ENCODE measurements around the gene PCDHGA9.
"Not testable (repeated sequence)": the region's sequence is repeated elsewhere in the genome, so short reads cannot be mapped to it uniquely, and the experiment has no call there.

Gene PCDHGA9

DNA sequence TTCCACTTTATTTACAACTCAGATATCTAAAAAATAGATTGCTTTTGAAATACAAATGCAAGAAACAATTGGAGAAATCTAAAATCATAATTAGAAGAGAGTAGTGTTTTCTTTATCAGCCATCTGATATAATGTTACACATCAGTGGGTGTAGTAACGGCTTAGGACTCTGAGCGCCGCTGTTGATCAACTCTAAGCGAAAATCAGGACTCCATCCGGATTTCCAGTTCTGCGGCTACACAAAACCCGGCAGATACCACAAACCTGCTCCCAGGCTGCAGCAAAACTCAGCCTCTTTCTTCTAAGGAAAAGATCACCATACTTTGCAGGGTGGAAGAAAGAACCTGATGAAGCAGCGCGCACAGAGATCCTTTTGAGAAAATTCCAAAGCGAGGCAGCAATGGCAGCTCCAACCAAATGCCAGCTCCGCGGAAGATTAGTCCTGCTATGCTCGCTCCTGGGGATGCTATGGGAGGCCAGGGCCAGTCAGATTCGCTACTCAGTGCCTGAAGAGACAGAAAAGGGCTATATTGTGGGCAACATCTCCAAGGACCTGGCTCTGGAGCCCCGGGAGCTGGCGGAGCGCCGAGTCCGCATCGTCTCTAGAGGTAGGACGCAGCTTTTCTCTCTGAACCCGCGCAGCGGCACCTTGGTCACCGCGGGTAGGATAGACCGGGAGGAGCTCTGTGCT, at the start of gene PCDHGA9:
TSS of gene PCDHGA9 (plus strand) at position 226 of the 691 bp plus-strand sequence. CDS start at position 401, 175 bp downstream.
- DNase-seq (ENCODE audit: low read depth), result no peak

- DNase-seq (ENCODE audit: low read depth), result no peak
These were observed 47.6 kb upstream of the PCDHGA9 start, which contains the start of gene PCDHGA4 for GRCh38 chr5:141354900-141355469. Gene PCDHGA4, plus strand, starts transcription at chr5:141355021. Its CDS starts 87 bp downstream, at chr5:141355108.

GRCh38 chr5:141355641-141356040, 46.9 kb upstream of the PCDHGA9 start:
- no peak for DNase-seq (ENCODE audit: low read depth)

- DNase-seq (ENCODE audit: low read depth), result no peak
These were observed 46.4 kb upstream of the PCDHGA9 start for GRCh38 chr5:141356133-141356532.

DNA sequence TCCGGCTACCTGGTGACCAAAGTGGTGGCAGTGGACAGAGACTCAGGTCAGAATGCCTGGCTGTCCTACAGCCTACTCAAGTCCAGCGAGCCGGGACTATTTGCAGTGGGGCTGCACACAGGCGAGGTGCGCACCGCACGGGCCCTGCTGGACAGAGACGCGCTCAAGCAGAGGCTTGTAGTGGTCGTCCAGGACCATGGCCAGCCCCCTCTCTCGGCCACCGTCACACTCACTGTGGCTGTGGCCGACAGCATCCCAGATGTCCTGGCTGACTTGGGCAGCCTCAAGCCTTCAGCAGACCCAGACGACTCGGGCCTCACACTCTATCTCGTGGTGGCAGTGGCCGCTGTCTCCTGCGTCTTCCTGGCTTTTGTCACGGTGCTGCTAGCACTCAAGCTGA, 45.6 kb upstream of the PCDHGA9 start:
- DNase-seq (ENCODE audit: low read depth), result no peak

GRCh38 chr5:141359790-141360426, 42.7 kb upstream of the PCDHGA9 start, which contains the start of gene PCDHGB2:
Gene PCDHGB2, plus strand, starts transcription at chr5:141359994. Its CDS starts 142 bp downstream, at chr5:141360136.
- DNase-seq (ENCODE audit: low read depth), result no peak

DNA sequence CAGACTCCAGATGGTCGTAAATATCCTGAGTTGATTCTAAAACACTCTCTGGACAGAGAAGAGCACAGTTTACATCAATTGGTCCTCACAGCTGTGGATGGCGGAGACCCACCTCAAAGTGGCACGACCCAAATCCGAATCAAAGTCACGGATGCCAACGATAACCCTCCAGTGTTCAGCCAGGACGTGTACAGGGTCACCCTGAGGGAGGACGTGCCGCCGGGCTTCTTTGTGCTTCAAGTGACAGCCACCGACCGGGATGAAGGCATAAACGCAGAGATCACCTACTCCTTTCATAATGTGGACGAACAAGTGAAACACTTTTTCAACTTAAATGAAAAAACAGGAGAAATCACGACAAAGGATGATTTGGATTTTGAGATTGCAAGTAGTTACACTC, 41.9 kb upstream of the PCDHGA9 start:
- no peak for DNase-seq (ENCODE audit: low read depth)

DNA sequence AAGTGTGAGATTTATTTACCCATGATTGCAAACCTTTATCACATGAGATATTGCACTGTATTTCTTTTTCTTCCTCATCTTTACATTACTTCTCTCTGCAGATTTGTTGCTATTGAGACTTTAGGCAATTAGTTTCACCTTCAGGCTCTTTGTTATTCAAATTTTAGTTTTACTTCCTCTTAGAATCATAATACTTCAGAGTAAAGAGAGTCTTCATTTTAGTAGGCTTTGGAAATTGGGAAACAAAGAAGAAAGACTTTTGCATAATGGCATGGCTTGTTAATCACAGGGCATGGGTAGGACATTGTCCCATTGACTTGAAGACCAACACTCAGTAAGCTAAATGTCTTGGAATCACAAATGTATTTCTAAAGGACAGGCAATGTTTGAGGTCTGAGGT, 39.9 kb upstream of the PCDHGA9 start:
- DNase-seq (ENCODE audit: low read depth), result no peak

DNA sequence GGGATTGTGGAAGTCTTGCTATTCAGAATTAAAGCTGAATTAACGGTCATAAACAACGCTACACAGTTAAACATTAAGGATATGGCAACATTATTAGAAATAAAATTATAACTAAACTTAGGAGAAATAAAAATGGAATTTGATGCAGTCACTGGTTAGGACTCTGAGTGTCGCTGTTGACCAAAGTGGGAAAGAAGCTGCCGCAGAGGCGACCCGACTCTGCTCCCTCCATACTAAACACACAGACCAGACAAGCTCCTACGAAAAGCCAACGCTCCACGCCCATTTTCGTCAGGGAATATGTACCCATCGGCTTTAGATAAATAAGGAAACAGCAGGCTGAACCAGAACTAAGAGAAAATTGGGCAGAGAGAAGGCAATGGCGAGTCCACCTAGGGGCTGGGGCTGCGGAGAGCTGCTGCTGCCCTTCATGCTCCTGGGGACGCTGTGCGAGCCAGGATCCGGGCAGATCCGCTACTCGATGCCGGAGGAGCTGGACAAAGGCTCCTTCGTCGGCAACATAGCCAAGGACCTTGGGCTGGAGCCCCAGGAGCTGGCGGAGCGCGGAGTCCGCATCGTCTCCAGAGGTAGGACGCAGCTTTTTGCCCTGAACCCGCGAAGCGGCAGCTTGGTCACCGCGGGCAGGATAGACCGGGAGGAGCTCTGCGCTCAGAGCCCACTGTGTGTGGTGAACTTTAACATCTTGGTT, 38.5 kb upstream of the PCDHGA9 start, which contains the start of gene PCDHGA5:
TSS of gene PCDHGA5 (plus strand) at position 211 of the 709 bp plus-strand sequence. CDS start at position 380, 169 bp downstream.
- DNase-seq (ENCODE audit: low read depth), result no peak

DNA sequence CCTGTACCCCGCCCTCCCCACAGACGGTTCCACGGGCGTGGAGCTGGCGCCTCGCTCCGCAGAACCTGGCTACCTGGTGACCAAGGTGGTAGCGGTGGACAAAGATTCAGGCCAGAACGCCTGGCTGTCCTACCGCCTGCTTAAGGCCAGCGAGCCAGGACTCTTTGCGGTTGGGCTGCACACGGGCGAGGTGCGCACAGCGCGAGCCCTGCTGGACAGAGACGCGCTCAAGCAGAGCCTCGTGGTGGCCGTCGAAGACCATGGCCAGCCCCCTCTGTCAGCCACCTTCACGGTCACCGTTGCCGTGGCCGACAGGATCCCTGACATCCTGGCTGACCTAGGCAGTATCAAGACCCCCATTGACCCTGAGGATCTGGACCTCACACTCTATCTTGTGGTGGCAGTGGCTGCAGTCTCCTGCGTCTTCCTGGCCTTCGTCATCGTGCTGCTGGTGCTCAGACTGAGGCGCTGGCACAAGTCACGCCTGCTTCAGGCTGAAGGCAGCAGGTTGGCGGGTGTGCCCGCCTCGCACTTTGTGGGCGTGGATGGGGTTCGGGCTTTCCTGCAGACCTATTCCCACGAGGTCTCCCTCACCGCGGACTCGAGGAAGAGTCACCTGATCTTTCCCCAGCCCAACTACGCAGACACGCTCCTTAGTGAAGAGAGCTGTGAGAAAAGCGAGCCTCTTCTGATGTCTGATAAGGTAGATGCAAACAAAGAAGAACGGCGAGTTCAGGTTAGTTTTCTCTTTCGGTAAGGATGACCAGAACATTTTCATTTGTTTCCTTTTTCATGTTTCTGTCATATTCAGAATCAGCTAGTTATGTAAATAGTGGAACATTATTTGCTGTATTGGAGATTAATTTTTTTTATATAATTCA, 36.3 kb upstream of the PCDHGA9 start:
- no peak for DNase-seq (ENCODE audit: low read depth)

DNA sequence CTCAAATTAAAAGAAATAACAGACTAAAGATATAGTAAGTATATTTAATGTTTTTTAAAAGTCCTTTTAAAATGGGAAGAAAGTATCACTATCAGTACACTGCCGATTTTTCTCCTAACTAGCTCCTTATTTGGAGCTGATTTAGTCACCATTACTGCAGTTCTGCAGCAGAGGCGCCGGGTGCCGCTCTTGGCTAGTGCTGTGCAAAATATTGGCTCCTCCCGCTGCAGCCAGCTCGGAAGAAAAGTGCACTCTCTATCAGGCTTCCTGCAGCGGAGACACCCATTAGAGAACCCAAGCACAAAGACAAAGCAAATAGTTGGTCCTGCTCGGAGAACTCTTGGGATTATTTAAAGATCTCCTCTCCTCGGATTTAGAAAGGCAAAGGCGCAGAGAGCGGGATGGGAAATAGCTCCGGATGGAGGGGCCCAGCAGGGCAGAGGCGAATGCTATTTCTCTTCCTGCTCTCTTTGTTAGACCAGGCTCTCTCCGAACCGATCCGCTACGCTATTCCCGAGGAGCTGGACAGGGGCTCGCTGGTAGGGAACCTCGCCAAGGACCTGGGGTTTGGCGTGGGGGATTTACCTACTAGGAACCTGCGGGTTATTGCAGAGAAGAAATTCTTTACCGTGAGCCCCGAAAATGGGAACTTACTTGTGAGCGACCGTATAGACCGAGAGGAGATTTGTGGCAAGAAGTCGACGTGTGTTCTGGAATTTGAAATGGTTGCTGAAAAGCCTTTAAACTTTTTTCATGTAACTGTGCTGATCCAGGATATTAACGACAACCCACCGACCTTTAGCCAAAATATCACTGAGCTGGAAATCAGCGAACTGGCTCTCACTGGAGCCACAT, 32.4 kb upstream of the PCDHGA9 start, which contains the start of gene PCDHGB3:
TSS of gene PCDHGB3 (plus strand) at position 249 of the 855 bp plus-strand sequence. CDS start at position 402, 153 bp downstream.
- DNase-seq (ENCODE audit: low read depth), result no peak

DNA sequence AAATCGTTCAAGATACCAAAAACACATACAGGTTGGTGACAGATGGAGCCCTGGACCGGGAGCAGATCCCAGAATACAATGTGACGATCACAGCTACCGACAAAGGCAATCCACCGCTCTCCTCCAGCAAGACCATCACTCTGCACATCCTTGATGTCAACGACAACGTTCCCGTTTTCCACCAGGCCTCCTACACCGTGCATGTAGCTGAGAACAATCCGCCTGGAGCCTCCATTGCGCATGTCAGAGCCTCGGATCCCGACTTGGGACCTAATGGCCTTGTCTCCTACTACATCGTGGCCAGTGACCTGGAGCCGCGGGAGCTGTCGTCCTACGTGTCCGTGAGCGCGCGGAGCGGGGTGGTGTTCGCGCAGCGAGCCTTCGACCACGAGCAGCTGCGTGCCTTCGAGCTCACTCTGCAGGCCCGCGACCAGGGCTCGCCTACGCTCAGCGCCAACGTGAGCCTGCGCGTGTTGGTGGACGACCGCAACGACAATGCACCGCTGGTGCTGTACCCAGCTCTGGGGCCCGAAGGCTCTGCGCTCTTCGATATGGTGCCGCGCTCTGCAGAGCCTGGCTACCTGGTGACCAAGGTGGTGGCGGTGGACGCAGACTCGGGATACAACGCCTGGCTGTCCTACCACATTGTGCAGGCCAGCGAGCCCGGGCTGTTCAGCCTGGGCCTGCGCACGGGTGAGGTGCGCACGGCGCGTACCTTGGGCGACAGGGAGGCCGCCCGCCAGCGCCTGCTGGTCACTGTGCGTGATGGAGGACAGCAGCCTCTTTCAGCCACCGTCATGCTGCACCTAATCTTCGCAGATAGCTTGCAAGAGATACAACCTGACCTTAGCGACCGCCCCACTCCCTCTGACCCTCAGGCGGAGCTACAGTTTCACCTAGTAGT, 30.8 kb upstream of the PCDHGA9 start:
- no peak for DNase-seq (ENCODE audit: low read depth)

DNA sequence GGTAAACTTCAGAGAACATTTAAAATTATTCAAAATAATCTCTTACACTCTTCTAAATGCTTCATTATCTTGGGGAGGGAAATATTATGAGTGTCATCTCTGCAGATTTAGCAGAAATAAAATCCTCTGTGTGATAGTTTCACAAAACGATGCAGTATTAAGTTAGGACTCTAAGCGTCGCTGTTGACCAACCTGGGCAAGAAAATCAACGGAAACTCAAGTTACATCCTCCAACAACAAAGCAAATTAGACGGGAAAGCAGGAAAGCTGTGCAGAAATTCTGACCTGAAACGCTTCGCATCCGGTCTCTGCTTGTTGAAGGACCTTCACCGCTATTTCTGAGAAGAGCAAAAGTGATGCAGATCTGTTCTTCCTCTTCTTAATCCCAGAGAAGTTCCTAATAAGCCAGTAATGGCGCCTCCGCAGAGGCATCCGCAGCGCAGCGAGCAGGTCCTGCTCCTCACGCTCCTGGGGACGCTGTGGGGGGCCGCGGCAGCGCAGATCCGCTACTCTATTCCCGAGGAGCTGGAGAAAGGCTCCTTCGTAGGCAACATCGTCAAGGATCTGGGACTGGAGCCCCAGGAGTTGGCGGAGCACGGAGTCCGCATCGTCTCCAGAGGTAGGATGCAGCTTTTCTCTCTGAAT, 28.8 kb upstream of the PCDHGA9 start, which contains the start of gene PCDHGA6:
TSS of gene PCDHGA6 (plus strand) at position 219 of the 645 bp plus-strand sequence. CDS start at position 412, 193 bp downstream.
- DNase-seq (ENCODE audit: low read depth), result no peak

GRCh38 chr5:141374627-141375026, 28.0 kb upstream of the PCDHGA9 start:
- DNase-seq (ENCODE audit: low read depth), result no peak

DNA sequence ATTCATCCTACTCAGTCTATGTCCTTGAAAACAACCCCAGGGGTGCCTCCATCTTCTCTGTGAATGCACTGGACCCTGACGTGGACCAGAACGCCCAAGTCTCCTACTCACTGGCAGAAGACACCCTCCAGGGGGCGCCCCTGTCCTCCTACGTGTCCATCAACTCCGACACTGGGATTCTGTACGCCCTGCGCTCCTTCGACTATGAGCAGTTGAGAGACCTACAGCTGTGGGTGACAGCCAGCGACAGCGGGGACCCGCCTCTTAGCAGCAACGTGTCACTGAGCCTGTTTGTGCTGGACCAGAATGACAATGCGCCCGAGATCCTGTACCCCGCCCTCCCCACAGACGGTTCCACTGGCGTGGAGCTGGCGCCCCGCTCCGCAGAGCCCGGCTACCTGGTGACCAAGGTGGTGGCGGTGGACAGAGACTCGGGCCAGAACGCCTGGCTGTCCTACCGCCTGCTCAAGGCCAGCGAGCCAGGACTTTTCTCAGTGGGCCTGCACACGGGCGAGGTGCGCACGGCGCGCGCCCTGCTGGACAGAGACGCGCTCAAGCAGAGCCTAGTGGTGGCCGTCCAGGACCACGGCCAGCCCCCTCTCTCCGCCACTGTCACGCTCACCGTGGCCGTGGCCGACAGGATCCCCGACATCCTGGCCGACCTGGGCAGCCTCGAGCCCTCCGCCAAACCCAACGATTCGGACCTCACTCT, 27.0 kb upstream of the PCDHGA9 start:
- not testable (repeated sequence) for DNase-seq (ENCODE audit: low read depth)

- DNase-seq (ENCODE audit: low read depth), result no peak
These were observed 19.9 kb upstream of the PCDHGA9 start, which contains the start of gene PCDHGA7 for GRCh38 chr5:141382469-141383294. Gene PCDHGA7, plus strand, starts transcription at chr5:141382742. Its CDS starts 158 bp downstream, at chr5:141382900.

GRCh38 chr5:141383345-141383744, 19.2 kb upstream of the PCDHGA9 start:
- DNase-seq (ENCODE audit: low read depth), result no peak

Measured in HS-27A (cell line).